ENCODE measurements around the gene CHRM4. TPM values are rescaled to one million over a fixed set of nuclear protein-coding genes. Genes with fewer than 3 reads are reported as not detected.

CHRM4 gene
- total RNA-seq, 4 donors from 2014 or later = 0.22 TPM; not detected in 3

DNA sequence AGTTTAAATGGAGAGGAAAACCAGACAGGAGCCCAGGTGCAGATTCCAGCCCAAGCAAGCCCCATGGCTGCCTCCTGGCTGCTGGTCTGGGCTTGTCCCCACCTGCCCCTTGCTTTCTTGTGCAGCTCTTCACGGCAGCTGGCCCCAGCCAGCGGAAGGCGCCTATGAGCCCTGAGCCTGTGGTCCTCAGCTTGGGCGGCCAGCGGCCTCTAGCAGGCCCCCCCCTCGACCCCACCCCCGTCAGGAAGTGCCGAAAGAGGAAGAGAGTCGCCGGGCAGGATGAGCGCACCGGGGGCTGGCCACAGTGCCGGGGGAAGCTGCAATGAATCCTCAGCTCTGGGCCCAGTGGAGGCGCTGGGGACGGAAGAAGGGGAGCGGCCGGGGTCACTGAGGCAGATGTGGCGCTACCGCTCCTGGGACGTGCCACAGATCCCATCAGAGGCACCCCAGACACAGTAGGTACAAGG is 46.4 kb downstream of the CHRM4 start:
- H3K9me3 ChIP-seq = no peaks in the 10 kb centered on the region
- 50 to 76% methylated on average over 8 to 20 of the region's 20 CpGs for WGBS, 2 donors
- intact Hi-C loops (cut with DNase I) = no loop called here
- H3K4me3 ChIP-seq (replicated peaks in 1 of 3) = peak overlapping the region in 1 of 3 donors; percentile 9
- no peaks in the 10 kb centered on the region for H3K27me3 ChIP-seq
- peak overlapping the region in 2 of 3 donors; percentile 49 to 54 for H3K27ac ChIP-seq
- DNase-seq = peak in 1 of 2 donors; percentile 25
- no peaks in the 10 kb centered on the region for H3K36me3 ChIP-seq
- peaks cover 6 to 13% of the 10 kb centered on the region in 2 donors for H3K4me1 ChIP-seq
- no peak for TF ChIP-seq POLR2A (IDR thresholded peaks at IDR 0.05)
- TF ChIP-seq, protein P1, sequence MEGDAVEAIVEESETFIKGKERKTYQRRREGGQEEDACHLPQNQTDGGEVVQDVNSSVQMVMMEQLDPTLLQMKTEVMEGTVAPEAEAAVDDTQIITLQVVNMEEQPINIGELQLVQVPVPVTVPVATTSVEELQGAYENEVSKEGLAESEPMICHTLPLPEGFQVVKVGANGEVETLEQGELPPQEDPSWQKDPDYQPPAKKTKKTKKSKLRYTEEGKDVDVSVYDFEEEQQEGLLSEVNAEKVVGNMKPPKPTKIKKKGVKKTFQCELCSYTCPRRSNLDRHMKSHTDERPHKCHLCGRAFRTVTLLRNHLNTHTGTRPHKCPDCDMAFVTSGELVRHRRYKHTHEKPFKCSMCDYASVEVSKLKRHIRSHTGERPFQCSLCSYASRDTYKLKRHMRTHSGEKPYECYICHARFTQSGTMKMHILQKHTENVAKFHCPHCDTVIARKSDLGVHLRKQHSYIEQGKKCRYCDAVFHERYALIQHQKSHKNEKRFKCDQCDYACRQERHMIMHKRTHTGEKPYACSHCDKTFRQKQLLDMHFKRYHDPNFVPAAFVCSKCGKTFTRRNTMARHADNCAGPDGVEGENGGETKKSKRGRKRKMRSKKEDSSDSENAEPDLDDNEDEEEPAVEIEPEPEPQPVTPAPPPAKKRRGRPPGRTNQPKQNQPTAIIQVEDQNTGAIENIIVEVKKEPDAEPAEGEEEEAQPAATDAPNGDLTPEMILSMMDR (IDR thresholded peaks at IDR 0.05) = no peak

DNA sequence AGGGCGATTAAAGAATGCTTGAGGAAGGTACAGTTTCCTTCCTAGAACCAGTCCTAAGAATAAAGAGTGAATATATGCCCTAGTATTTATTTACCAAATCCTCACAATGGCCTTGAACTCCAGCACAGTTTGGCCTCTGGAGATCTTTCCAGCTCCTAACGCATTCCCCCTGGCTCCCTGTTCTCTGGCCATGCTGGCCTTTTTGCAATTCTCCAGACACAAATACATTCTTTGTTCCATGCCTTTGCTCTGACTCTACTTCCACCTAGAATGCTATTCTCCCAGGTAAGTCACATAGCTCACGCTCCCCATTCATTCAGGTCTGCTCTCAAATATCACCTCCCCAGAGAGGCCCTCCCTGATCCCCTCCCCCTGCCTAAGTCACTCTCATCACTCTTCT is 48.1 kb downstream of the CHRM4 start:
- Histone ChIP-seq H3K36me3 (no peaks in the 10 kb centered on the region), H3K27me3 (no peaks in the 10 kb centered on the region), H3K9me3 (no peaks in the 10 kb centered on the region), H3K27ac (no peak overlapping the region), H3K4me3 (replicated peaks in 1 of 3) (no peak overlapping the region), H3K4me1 (peaks cover 5 to 6% of the 10 kb centered on the region in 2 donors)
- WGBS, 2 donors = 82 to 85% methylated on average over 3 of the region's 3 CpGs
- TF ChIP-seq POLR2A (IDR thresholded peaks at IDR 0.05) = no peak
- TF ChIP-seq, protein P1 (IDR thresholded peaks at IDR 0.05) = no peak
- intact Hi-C loops (cut with DNase I) = no loop called here
- DNase-seq = no peak

DNA sequence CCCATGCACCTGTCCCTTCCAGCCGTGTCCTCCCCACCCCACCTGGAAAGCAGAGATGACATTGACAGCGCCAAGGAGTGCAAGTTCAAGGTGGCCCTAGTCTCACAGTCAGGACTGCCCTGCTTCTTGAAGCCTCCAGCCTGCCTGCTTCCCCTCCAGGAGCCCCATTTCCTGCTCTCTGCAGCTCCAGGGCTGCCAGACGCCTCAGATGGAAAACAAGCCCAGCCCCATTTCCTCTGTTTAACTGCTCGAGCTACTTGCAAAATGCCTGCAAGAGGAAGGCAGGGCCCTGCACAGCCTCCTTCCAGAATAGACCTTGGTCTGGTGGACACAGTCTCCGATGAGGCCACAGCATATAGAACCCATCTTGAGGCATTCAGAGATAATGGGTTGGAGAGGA is 49.3 kb downstream of the CHRM4 start:
- H3K4me1 ChIP-seq = no peaks in the 10 kb centered on the region
- WGBS, 2 donors = 60 to 64% methylated on average over 4 to 5 of the region's 5 CpGs
- H3K4me3 ChIP-seq (replicated peaks in 1 of 3) = no peak overlapping the region
- H3K27me3 ChIP-seq = no peaks in the 10 kb centered on the region
- no peaks in the 10 kb centered on the region for H3K36me3 ChIP-seq
- H3K9me3 ChIP-seq = no peaks in the 10 kb centered on the region
- intact Hi-C loops (cut with DNase I) = no loop called here
- TF ChIP-seq, protein P1 (IDR thresholded peaks at IDR 0.05) = no peak
- no peak for TF ChIP-seq POLR2A (IDR thresholded peaks at IDR 0.05)
- no peak for DNase-seq
- H3K27ac ChIP-seq = peak overlapping the region in 1 of 3 donors; percentile 17

DNA sequence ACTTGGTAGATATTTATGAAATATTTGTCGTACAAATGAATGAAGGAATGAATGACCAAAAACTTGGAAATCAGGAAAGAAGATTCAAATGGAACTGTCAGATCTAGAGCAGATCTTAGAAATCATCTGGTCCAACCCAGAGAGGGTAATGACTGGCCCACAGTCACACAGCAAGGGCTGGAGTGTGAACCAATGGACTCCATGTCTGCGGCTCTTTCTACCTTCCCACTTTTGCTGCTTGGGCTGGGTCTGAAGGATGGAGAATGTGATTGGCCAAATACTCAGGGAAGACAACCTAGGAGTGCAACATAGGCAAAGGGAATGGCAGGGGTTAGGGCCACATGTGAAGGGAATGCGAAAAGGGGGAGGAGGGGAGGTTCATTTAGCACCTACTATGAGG is 50.1 kb downstream of the CHRM4 start:
- H3K27ac ChIP-seq = no peak overlapping the region
- 90 to 98% methylated on average over 3 of the region's 3 CpGs for WGBS, 2 donors
- no peaks in the 10 kb centered on the region for H3K4me1 ChIP-seq
- intact Hi-C loops (cut with DNase I) = no loop called here
- H3K4me3 ChIP-seq (replicated peaks in 1 of 3) = no peak overlapping the region
- DNase-seq = no peak
- no peaks in the 10 kb centered on the region for H3K27me3 ChIP-seq
- TF ChIP-seq, protein P1 (IDR thresholded peaks at IDR 0.05) = no peak
- TF ChIP-seq POLR2A (IDR thresholded peaks at IDR 0.05) = no peak
- no peaks in the 10 kb centered on the region for H3K9me3 ChIP-seq
- no peaks in the 10 kb centered on the region for H3K36me3 ChIP-seq

DNA sequence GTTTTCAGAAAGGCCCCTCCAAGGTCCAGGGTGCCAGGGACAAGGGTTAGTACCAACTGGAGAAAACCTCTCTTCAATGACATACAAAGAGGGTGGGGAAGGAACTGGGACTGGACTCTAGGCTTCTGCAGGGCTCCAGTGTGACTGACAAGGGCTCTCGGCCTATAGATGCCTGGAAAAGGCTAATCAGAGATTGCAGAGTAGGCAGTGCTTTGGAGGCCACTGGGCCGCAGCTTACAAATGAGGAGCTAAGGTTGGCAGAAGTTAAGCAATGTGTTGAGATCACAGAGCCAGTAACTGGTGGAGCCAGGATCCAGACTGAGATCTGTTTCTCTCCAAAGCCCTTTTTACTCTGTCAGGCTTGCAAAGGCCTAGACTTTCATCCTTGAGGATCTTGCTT is 51.8 kb downstream of the CHRM4 start:
- Histone ChIP-seq H3K4me1 (no peaks in the 10 kb centered on the region), H3K4me3 (replicated peaks in 1 of 3) (no peak overlapping the region), H3K27me3 (no peaks in the 10 kb centered on the region), H3K27ac (no peak overlapping the region), H3K9me3 (no peaks in the 10 kb centered on the region), H3K36me3 (no peaks in the 10 kb centered on the region)
- intact Hi-C loops (cut with DNase I) = no loop called here
- TF ChIP-seq, protein P1 (IDR thresholded peaks at IDR 0.05) = no peak
- 78 to 88% methylated on average over 2 of the region's 2 CpGs for WGBS, 2 donors
- DNase-seq = no peak
